Measurements from ENCODE around the gene MTHFS.

- TF ChIP-seq CTCF (optimal IDR thresholded peaks at IDR 0.05 in 1 of 3, IDR thresholded peaks at IDR 0.05 in 1 of 3, conservative IDR thresholded peaks at IDR 0.05 in 1 of 3; ENCODE audit: extremely low read depth in 1 of 3, insufficient read depth in 2 of 3, low read length in 3 of 3) (no peak), EZH2 (IDR thresholded peaks at IDR 0.05; ENCODE audit: low read length) (no peak)
These were observed 33.7 kb upstream of the MTHFS start for GRCh38 chr15:79930516-79930915.
